Glutamatergic neuron (in vitro differentiated cells): Measurements from ENCODE around the gene MRPL14. TPM values are rescaled to one million over a fixed set of nuclear protein-coding genes. Genes with fewer than 3 reads are reported as not detected.

Source experiments
- DNase-seq: peaks from one replicate; pipeline ENCODE4 v3.0.0; 2022
- H3K27ac Mint-ChIP-seq: one replicate; pipeline ENCODE4 v1.8.0; 2020; ENCODE audit warnings: mild to moderate bottlenecking, mixed read lengths, inconsistent platforms; ENCODE audit not compliant: unreplicated experiment
- H3K27me3 Mint-ChIP-seq: one replicate; pipeline ENCODE4 v1.8.0; 2020; ENCODE audit warnings: mild to moderate bottlenecking, moderate library complexity, mixed read lengths, inconsistent platforms; ENCODE audit not compliant: unreplicated experiment
- H3K36me3 Mint-ChIP-seq: one replicate; pipeline ENCODE4 v1.8.0; 2020; ENCODE audit warnings: mild to moderate bottlenecking, mixed read lengths, inconsistent platforms; ENCODE audit not compliant: unreplicated experiment
- H3K4me1 Mint-ChIP-seq: one replicate; pipeline ENCODE4 v1.8.0; 2020; ENCODE audit warnings: mild to moderate bottlenecking, low read depth, mixed read lengths, inconsistent platforms; ENCODE audit not compliant: unreplicated experiment
- H3K4me3 Mint-ChIP-seq: one replicate; pipeline ENCODE4 v1.8.0; 2020; ENCODE audit warnings: mild to moderate bottlenecking, mixed read lengths, inconsistent platforms; ENCODE audit not compliant: unreplicated experiment
- H3K9me3 Mint-ChIP-seq: one replicate; pipeline ENCODE4 v1.8.0; 2020; ENCODE audit warnings: mild to moderate bottlenecking, moderate library complexity, mixed read lengths, inconsistent platforms; ENCODE audit not compliant: unreplicated experiment
- CTCF ChIP-seq: fragments of 200-600 bp; sonication (generic); IDR thresholded peaks from one replicate; pipeline ENCODE4 v1.5.0; 2021; ENCODE audit not compliant: partially characterized antibody, unreplicated experiment
- total RNA-seq: library from RNA; stranded (reverse); fragmentation: NEBNext Ultra II Directional; extraction: Animal tissue kit (Norgen Biotek cat#: 25700); gene quantifications from one replicate; pipeline ENCODE4 v1.2.1, GENCODE V29; 2021; ENCODE audit not compliant: unreplicated experiment

The MRPL14 gene
- total RNA-seq, 1 donor from 2014 or later, result 31.7 TPM

GRCh38 chr6:44111434-44112417 is 15.5 kb downstream of the MRPL14 start:
- no peak for TF ChIP-seq CTCF
- peaks cover 3% of the 10 kb centered on the region for H3K4me1 Mint-ChIP-seq
- no peaks in the 10 kb centered on the region for H3K36me3 Mint-ChIP-seq
- H3K27me3 Mint-ChIP-seq, result no peaks in the 10 kb centered on the region
- DNase-seq, result no peak
- H3K9me3 Mint-ChIP-seq, result no peaks in the 10 kb centered on the region
- H3K27ac Mint-ChIP-seq, result no peak overlapping the region
- H3K4me3 Mint-ChIP-seq, result no peak overlapping the region

- peaks cover 3% of the 10 kb centered on the region for H3K4me1 Mint-ChIP-seq
- no peak for TF ChIP-seq CTCF
- no peak for DNase-seq
- H3K4me3 Mint-ChIP-seq, result no peak overlapping the region
- no peaks in the 10 kb centered on the region for H3K9me3 Mint-ChIP-seq
- H3K36me3 Mint-ChIP-seq, result no peaks in the 10 kb centered on the region
- H3K27ac Mint-ChIP-seq, result no peak overlapping the region
- no peaks in the 10 kb centered on the region for H3K27me3 Mint-ChIP-seq
Observed at GRCh38 chr6:44110966-44111365, 16.3 kb downstream of the MRPL14 start.

- no peaks in the 10 kb centered on the region for H3K36me3 Mint-ChIP-seq
Observed at GRCh38 chr6:44110005-44110676, 17.1 kb downstream of the MRPL14 start.

GRCh38 chr6:44109212-44109611 is 18.0 kb downstream of the MRPL14 start:
- H3K27ac Mint-ChIP-seq, result no peak overlapping the region
- no peak for TF ChIP-seq CTCF
- no peaks in the 10 kb centered on the region for H3K9me3 Mint-ChIP-seq
- peaks cover 3% of the 10 kb centered on the region for H3K4me1 Mint-ChIP-seq
- H3K27me3 Mint-ChIP-seq, result no peaks in the 10 kb centered on the region
- no peak overlapping the region for H3K4me3 Mint-ChIP-seq
- DNase-seq, result no peak
- H3K36me3 Mint-ChIP-seq, result no peaks in the 10 kb centered on the region

More at GRCh38 chr6:44110005-44110676, 17.1 kb downstream of the MRPL14 start:
- no peak overlapping the region for H3K4me3 Mint-ChIP-seq
- H3K9me3 Mint-ChIP-seq, result no peaks in the 10 kb centered on the region
- H3K4me1 Mint-ChIP-seq, result peaks cover 3% of the 10 kb centered on the region
- H3K27me3 Mint-ChIP-seq, result no peaks in the 10 kb centered on the region
- TF ChIP-seq CTCF, result no peak
- DNase-seq, result no peak
- H3K27ac Mint-ChIP-seq, result no peak overlapping the region
